ACC112 (cell line): ENCODE results near the gene WSB1.

Experiments
- H2AFZ ChIP-seq: fragments of 200-600 bp; sonication (generic); one replicate; pipeline ENCODE4 v1.6.0; 2017; ENCODE audit warnings: antibody characterized with exemption, low read length; ENCODE audit not compliant: unreplicated experiment
- H3K27ac ChIP-seq: fragments of 200-600 bp; sonication (generic); 2 replicates; pipeline ENCODE4 v1.5.1; 2014; ENCODE audit warnings: low read depth, mild to moderate bottlenecking, antibody characterized with exemption, low read length, moderate library complexity
- H3K27me3 ChIP-seq: fragments of 200-600 bp; sonication (generic); 2 replicates; pipeline ENCODE4 v1.6.1; 2014; ENCODE audit warnings: mild to moderate bottlenecking, antibody characterized with exemption, low read length, moderate library complexity, mixed read lengths; ENCODE audit not compliant: insufficient read depth
- H3K36me3 ChIP-seq: fragments of 200-600 bp; sonication (generic); 2 replicates; pipeline ENCODE4 v1.6.1; 2016; ENCODE audit warnings: mild to moderate bottlenecking, antibody characterized with exemption, low read length, moderate library complexity, mixed read lengths; ENCODE audit not compliant: insufficient read depth
- H3K4me1 ChIP-seq: fragments of 200-600 bp; sonication (generic); one replicate; pipeline ENCODE4 v1.6.1; 2016; ENCODE audit warnings: low read length, mixed read lengths; ENCODE audit not compliant: insufficient read depth, unreplicated experiment, control insufficient read depth
- H3K4me3 ChIP-seq: fragments of 200-600 bp; sonication (generic); 2 replicates; pipeline ENCODE4 v1.5.1; 2014; ENCODE audit warnings: mild to moderate bottlenecking, low read depth, low read length
- H3K79me2 ChIP-seq: fragments of 200-600 bp; sonication (generic); one replicate; pipeline ENCODE4 v1.6.0; 2016; ENCODE audit warnings: low read length; ENCODE audit not compliant: control insufficient read depth, unreplicated experiment, insufficient read depth

Gene WSB1

GRCh38 chr17:27339198-27339835, 45.4 kb downstream of the WSB1 start:
- no peak overlapping the region for H3K4me3 ChIP-seq
- no peak overlapping the region for H3K27ac ChIP-seq
- H2AFZ ChIP-seq = no peak overlapping the region
- no peaks in the 10 kb centered on the region for H3K36me3 ChIP-seq
- H3K79me2 ChIP-seq = no peaks in the 10 kb centered on the region
- peaks cover 10% of the 10 kb centered on the region for H3K4me1 ChIP-seq
- no peaks in the 10 kb centered on the region for H3K27me3 ChIP-seq

GRCh38 chr17:27339836-27340550, 46.1 kb downstream of the WSB1 start:
- Histone ChIP-seq H3K27ac (no peak overlapping the region), H3K79me2 (no peaks in the 10 kb centered on the region), H2AFZ (no peak overlapping the region), H3K4me1 (peaks cover 8% of the 10 kb centered on the region), H3K4me3 (no peak overlapping the region), H3K36me3 (no peaks in the 10 kb centered on the region), H3K27me3 (no peaks in the 10 kb centered on the region)

GRCh38 chr17:27340575-27340974, 46.7 kb downstream of the WSB1 start:
- no peak overlapping the region for H3K27ac ChIP-seq

GRCh38 chr17:27341041-27341471, 47.1 kb downstream of the WSB1 start:
- H3K79me2 ChIP-seq = no peaks in the 10 kb centered on the region
- H3K4me3 ChIP-seq = no peak overlapping the region
- H3K36me3 ChIP-seq = no peaks in the 10 kb centered on the region
- H3K27ac ChIP-seq = no peak overlapping the region
- no peaks in the 10 kb centered on the region for H3K27me3 ChIP-seq
- peaks cover 8% of the 10 kb centered on the region for H3K4me1 ChIP-seq
- no peak overlapping the region for H2AFZ ChIP-seq

More at GRCh38 chr17:27340575-27340974, 46.7 kb downstream of the WSB1 start:
- Histone ChIP-seq H2AFZ (no peak overlapping the region), H3K79me2 (no peaks in the 10 kb centered on the region), H3K36me3 (no peaks in the 10 kb centered on the region), H3K27me3 (no peaks in the 10 kb centered on the region), H3K4me3 (no peak overlapping the region), H3K4me1 (peaks cover 8% of the 10 kb centered on the region)

- Histone ChIP-seq H3K36me3 (no peaks in the 10 kb centered on the region), H3K27ac (no peak overlapping the region), H3K79me2 (no peaks in the 10 kb centered on the region), H2AFZ (no peak overlapping the region), H3K27me3 (no peaks in the 10 kb centered on the region), H3K4me1 (peaks cover 8% of the 10 kb centered on the region), H3K4me3 (no peak overlapping the region)
Measured at GRCh38 chr17:27342059-27342458, 48.1 kb downstream of the WSB1 start.

- no peaks in the 10 kb centered on the region for H3K27me3 ChIP-seq
- H3K4me3 ChIP-seq = no peak overlapping the region
- H3K27ac ChIP-seq = no peak overlapping the region
- no peaks in the 10 kb centered on the region for H3K36me3 ChIP-seq
- peaks cover 8% of the 10 kb centered on the region for H3K4me1 ChIP-seq
- H2AFZ ChIP-seq = no peak overlapping the region
- H3K79me2 ChIP-seq = no peaks in the 10 kb centered on the region
Measured at GRCh38 chr17:27343294-27343693, 49.4 kb downstream of the WSB1 start.

GRCh38 chr17:27343977-27344607, 50.2 kb downstream of the WSB1 start:
- Histone ChIP-seq H2AFZ (no peak overlapping the region), H3K79me2 (no peaks in the 10 kb centered on the region), H3K27ac (no peak overlapping the region), H3K27me3 (no peaks in the 10 kb centered on the region), H3K4me1 (peaks cover 8% of the 10 kb centered on the region), H3K36me3 (no peaks in the 10 kb centered on the region), H3K4me3 (no peak overlapping the region)

GRCh38 chr17:27345141-27345904, 51.4 kb downstream of the WSB1 start:
- Histone ChIP-seq H3K4me3 (no peak overlapping the region), H2AFZ (no peak overlapping the region), H3K27me3 (no peaks in the 10 kb centered on the region), H3K4me1 (peaks cover 1% of the 10 kb centered on the region), H3K79me2 (no peaks in the 10 kb centered on the region), H3K27ac (no peak overlapping the region), H3K36me3 (no peaks in the 10 kb centered on the region)

- Histone ChIP-seq H2AFZ (no peak overlapping the region), H3K4me3 (no peak overlapping the region), H3K27me3 (no peaks in the 10 kb centered on the region), H3K79me2 (no peaks in the 10 kb centered on the region), H3K36me3 (no peaks in the 10 kb centered on the region), H3K27ac (no peak overlapping the region), H3K4me1 (no peaks in the 10 kb centered on the region)
Measured at GRCh38 chr17:27346228-27346899, 52.5 kb downstream of the WSB1 start.

GRCh38 chr17:27348196-27348595, 54.3 kb downstream of the WSB1 start:
- Histone ChIP-seq H3K4me3 (peak overlapping the region; percentile 71; the same call in 1 of the 2 replicates), H3K36me3 (no peaks in the 10 kb centered on the region), H3K27me3 (no peaks in the 10 kb centered on the region), H3K79me2 (peaks cover 4% of the 10 kb centered on the region), H2AFZ (peak overlapping the region; percentile 19), H3K27ac (no peak overlapping the region), H3K4me1 (peaks cover 8% of the 10 kb centered on the region)
